ENCODE data around the gene CPN2. TPM values are rescaled to one million over a fixed set of nuclear protein-coding genes. Genes with fewer than 3 reads are reported as not detected.

Gene CPN2
- total and polyA plus RNA-seq, 2 of the 8 experiments (the other 6 are each of a cell fraction or from before 2014, with no cell fraction given) = 0.03 TPM; not detected in 1

- TF ChIP-seq SIRT6 (IDR thresholded peaks at IDR 0.05; ENCODE audit: low read length) = no peak
These were observed 36.6 kb downstream of the CPN2 start (continued) for GRCh38 chr3:194314388-194315068.

Data from H1 (cell line).